HepG2 (cell line): ENCODE measurements around the gene TBCCD1. TPM values are rescaled to one million over a fixed set of nuclear protein-coding genes. Genes with fewer than 3 reads are reported as not detected.
A peak's percentile ranks its signal among the peaks of the same experiment; 100 is the strongest.

ENCODE experiments used
- ATF7 ChIP-seq, 2 experiments: fragments of 450-650 bp in 1 of 2; sonication (generic) in 1 of 2; formaldehyde crosslinking in 1 of 2; IDR thresholded peaks; 2 replicates each; pipeline versions ENCODE4 v1.4.0 to v1.6.1; 2016 to 2020; ENCODE audit warnings: antibody characterized with exemption in 1 of 2, mild to moderate bottlenecking in 1 of 2, missing genetic modification reagents in 1 of 2
- GATAD2A ChIP-seq: IDR thresholded peaks from 2 replicates; pipeline ENCODE4 v1.6.1; 2016
- HNF4A ChIP-seq: sonication (generic); formaldehyde crosslinking; IDR thresholded peaks from 2 replicates; pipeline ENCODE4 v1.4.0; 2020; ENCODE audit warnings: missing genetic modification reagents
- KAT8 ChIP-seq: IDR thresholded peaks from 2 replicates; pipeline ENCODE4 v1.6.1; 2016; ENCODE audit warnings: missing genetic modification reagents, missing compliant biosample characterization
- KMT2A ChIP-seq: sonication (generic); formaldehyde crosslinking; IDR thresholded peaks from 2 replicates; pipeline ENCODE4 v1.4.0; 2020; ENCODE audit warnings: missing genetic modification reagents
- PITX1 ChIP-seq: sonication (generic); formaldehyde crosslinking; IDR thresholded peaks from 2 replicates; pipeline ENCODE4 v1.5.1; 2020; ENCODE audit warnings: mild to moderate bottlenecking, missing genetic modification reagents
- TAF1 ChIP-seq: sonication (generic); formaldehyde crosslinking; IDR thresholded peaks from 2 replicates; pipeline ENCODE4 v1.4.0; 2020; ENCODE audit warnings: missing genetic modification reagents
- TFDP1 ChIP-seq: IDR thresholded peaks from 2 replicates; pipeline ENCODE4 v1.6.1; 2016; ENCODE audit warnings: missing compliant biosample characterization, missing genetic modification reagents, borderline replicate concordance
- ZBTB1 ChIP-seq: sonication (generic); formaldehyde crosslinking; IDR thresholded peaks from 2 replicates; pipeline ENCODE4 v1.4.0; 2020; ENCODE audit warnings: missing genetic modification reagents, borderline replicate concordance
- ZBTB25 ChIP-seq: IDR thresholded peaks from 2 replicates; pipeline ENCODE4 v1.6.1; 2018; ENCODE audit warnings: missing genetic modification reagents
- ZFP37 ChIP-seq: sonication (generic); formaldehyde crosslinking; IDR thresholded peaks from 2 replicates; pipeline ENCODE4 v1.4.0; 2020; ENCODE audit warnings: missing genetic modification reagents, borderline replicate concordance
- ZFY ChIP-seq: sonication (generic); formaldehyde crosslinking; IDR thresholded peaks from 2 replicates; pipeline ENCODE4 v1.4.0; 2020; ENCODE audit warnings: missing genetic modification reagents
- ZNF263 ChIP-seq: sonication (generic); formaldehyde crosslinking; IDR thresholded peaks from 2 replicates; pipeline ENCODE4 v1.4.0; 2020; ENCODE audit warnings: missing genetic modification reagents
- ZNF343 ChIP-seq: sonication (generic); formaldehyde crosslinking; IDR thresholded peaks from 2 replicates; pipeline ENCODE4 v1.4.0; 2020; ENCODE audit warnings: mild to moderate bottlenecking, missing genetic modification reagents
- ZNF446 ChIP-seq: sonication (generic); formaldehyde crosslinking; IDR thresholded peaks from 2 replicates; pipeline ENCODE4 v1.5.0; 2020; ENCODE audit warnings: mild to moderate bottlenecking, missing genetic modification reagents
- ZNF644 ChIP-seq: IDR thresholded peaks from 2 replicates; pipeline ENCODE4 v1.6.1; 2016; ENCODE audit warnings: low read depth
- polyA plus RNA-seq, 8 experiments: library from polyadenylated mRNA; depleted of rRNA in 3 of 8; stranded (reverse) in 7 of 8; unstranded in 1 of 8; fragments of >200 nt; fragmentation: Illumina TruSeq in 4 of 8; extraction: Trizol in 4 of 8; gene quantifications; 2 replicates each; pipeline versions ENCODE4 v1.2.1 to v1.2.3, GENCODE V29; 2011 to 2016; ENCODE audit warnings: low read depth in 4 of 8, missing spikeins in 1 of 8, mixed read lengths in 1 of 8; ENCODE audit not compliant: insufficient read depth in 1 of 8
- total RNA-seq, 5 experiments: library from RNA; depleted of rRNA; stranded (reverse); fragments of >200 nt; fragmentation: Illumina TruSeq; extraction: Trizol; gene quantifications; 2 replicates each; pipeline ENCODE4 v1.2.3, GENCODE V29; 2016; ENCODE audit warnings: low read depth in 1 of 5
- TF ChIP-seq, protein P1 (sequence below): sonication (generic); formaldehyde crosslinking; IDR thresholded peaks from 2 replicates; pipeline ENCODE4 v1.5.0; 2020; ENCODE audit warnings: mild to moderate bottlenecking, missing genetic modification reagents

TBCCD1 gene
- total and polyA plus RNA-seq, 2 of the 13 experiments (the other 11 are each of a cell fraction or from before 2014, with no cell fraction given): 13.6 to 16.2 TPM

DNA sequence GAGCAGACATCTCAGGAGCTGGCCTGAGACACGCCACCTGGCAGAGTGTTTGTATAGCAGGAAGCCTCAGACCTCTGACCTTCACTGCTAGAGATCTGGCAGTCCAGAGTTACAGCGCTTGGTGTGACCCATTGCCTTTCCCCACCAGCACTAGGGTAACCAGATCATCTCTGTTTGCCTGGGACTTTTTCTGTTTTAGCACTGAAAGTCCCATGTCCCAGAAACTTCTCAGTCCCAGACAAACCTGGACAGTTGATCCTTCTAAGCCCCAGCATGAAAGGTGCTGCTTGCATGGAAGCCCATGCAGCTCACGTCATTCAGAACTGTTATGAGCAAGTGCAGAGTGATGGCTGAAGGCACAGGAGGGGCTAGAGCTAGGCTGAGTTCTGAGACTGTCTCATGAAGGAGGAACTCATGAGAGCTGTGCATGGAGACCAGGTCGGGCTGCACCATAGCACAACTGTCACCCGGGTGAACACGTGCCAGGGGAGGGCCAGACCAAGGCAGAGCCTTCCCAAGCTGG is 27.5 kb upstream of the TBCCD1 start (continued):
- TF ChIP-seq ZNF446 (CRISPR knock-in tag): no peak
- TF ChIP-seq ZNF644 (CRISPR knock-in tag): 0 out of 2 replicates have a peak, but pooled peaks have one; percentile 16
- peak; percentile 40; the same call in 1 of the 2 replicates for TF ChIP-seq ZFY (CRISPR knock-in tag)
- peak; percentile 34; the same call in 1 of the 2 replicates for TF ChIP-seq TAF1
- TF ChIP-seq GATAD2A: peak; percentile 46
- no peak for TF ChIP-seq ZBTB1 (CRISPR knock-in tag)
- 0 out of 2 replicates have a peak, but pooled peaks have one; percentile 13 for TF ChIP-seq KAT8 (CRISPR knock-in tag)
- TF ChIP-seq ZNF263 (CRISPR knock-in tag): peak; percentile 23; the same call in 1 of the 2 replicates
- TF ChIP-seq ZFP37 (CRISPR knock-in tag): no peak
- peak; percentile 49; the same call in 1 of the 2 replicates for TF ChIP-seq HNF4A (CRISPR knock-in tag)
- TF ChIP-seq ATF7 (IDR thresholded peaks at IDR 0.05): no peak
- TF ChIP-seq ATF7 (CRISPR knock-in tag; IDR thresholded peaks at IDR 0.05): 0 out of 2 replicates have a peak, but pooled peaks have one; percentile 19
- peak; percentile 29; the same call in 1 of the 2 replicates for TF ChIP-seq ZNF343 (CRISPR knock-in tag)
- TF ChIP-seq ZBTB25: 0 out of 2 replicates have a peak, but pooled peaks have one; percentile 5
- TF ChIP-seq TFDP1: no peak
- TF ChIP-seq PITX1 (CRISPR knock-in tag): 0 out of 2 replicates have a peak, but pooled peaks have one; percentile 33
- TF ChIP-seq, protein P1, sequence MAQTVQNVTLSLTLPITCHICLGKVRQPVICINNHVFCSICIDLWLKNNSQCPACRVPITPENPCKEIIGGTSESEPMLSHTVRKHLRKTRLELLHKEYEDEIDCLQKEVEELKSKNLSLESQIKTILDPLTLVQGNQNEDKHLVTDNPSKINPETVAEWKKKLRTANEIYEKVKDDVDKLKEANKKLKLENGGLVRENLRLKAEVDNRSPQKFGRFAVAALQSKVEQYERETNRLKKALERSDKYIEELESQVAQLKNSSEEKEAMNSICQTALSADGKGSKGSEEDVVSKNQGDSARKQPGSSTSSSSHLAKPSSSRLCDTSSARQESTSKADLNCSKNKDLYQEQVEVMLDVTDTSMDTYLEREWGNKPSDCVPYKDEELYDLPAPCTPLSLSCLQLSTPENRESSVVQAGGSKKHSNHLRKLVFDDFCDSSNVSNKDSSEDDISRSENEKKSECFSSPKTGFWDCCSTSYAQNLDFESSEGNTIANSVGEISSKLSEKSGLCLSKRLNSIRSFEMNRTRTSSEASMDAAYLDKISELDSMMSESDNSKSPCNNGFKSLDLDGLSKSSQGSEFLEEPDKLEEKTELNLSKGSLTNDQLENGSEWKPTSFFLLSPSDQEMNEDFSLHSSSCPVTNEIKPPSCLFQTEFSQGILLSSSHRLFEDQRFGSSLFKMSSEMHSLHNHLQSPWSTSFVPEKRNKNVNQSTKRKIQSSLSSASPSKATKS: no peak
- no peak for TF ChIP-seq KMT2A
